Naive B cell (primary cell): ENCODE results near the gene CD99. TPM values are rescaled to one million over a fixed set of nuclear protein-coding genes. Genes with fewer than 3 reads are reported as not detected.
"Not testable (repeated sequence)": the region's sequence is repeated elsewhere in the genome, so short reads cannot be mapped to it uniquely, and the experiment has no call there.

ENCODE experiments used
- ATAC-seq, 2 donors: fragments of 150-1000 bp; cut with Tn5 transposase; 2 replicates each; pipeline ENCODE4 v1.10.0; 2021; ENCODE audit warnings: low read depth in 2 of 2, mild to moderate bottlenecking in 2 of 2, moderate library complexity in 2 of 2
- DNase-seq: peaks from one replicate; pipeline ENCODE4 v3.0.0; 2022
- H3K27ac Mint-ChIP-seq, 6 donors: one replicate each; pipeline ENCODE4 v1.8.0; 2020 to 2022; ENCODE audit warnings: mild to moderate bottlenecking in 6 of 6, mixed read lengths in 6 of 6, moderate library complexity in 5 of 6, inconsistent platforms in 2 of 6
- H3K27me3 Mint-ChIP-seq, 3 donors: one replicate each; pipeline ENCODE4 v1.8.0; 2021 to 2022; ENCODE audit warnings: mixed read lengths in 3 of 3, mild to moderate bottlenecking in 1 of 3
- H3K36me3 Mint-ChIP-seq, 2 donors: one replicate each; pipeline ENCODE4 v1.8.0; 2020 to 2022; ENCODE audit warnings: mixed read lengths in 2 of 2, inconsistent platforms in 1 of 2, mild to moderate bottlenecking in 1 of 2
- H3K4me1 Mint-ChIP-seq, 3 donors: one replicate each; pipeline ENCODE4 v1.8.0; 2020 to 2022; ENCODE audit warnings: mixed read lengths in 3 of 3, inconsistent platforms in 1 of 3, mild to moderate bottlenecking in 1 of 3, moderate library complexity in 1 of 3
- H3K4me3 Mint-ChIP-seq, 8 donors: one replicate each; pipeline ENCODE4 v1.8.0; 2020 to 2022; ENCODE audit warnings: mild to moderate bottlenecking in 8 of 8, mixed read lengths in 8 of 8, moderate library complexity in 8 of 8, inconsistent platforms in 2 of 8
- H3K9me3 Mint-ChIP-seq, 7 donors: one replicate each; pipeline ENCODE4 v1.8.0; 2020 to 2022; ENCODE audit warnings: mixed read lengths in 7 of 7, mild to moderate bottlenecking in 5 of 7, inconsistent platforms in 2 of 7, moderate library complexity in 1 of 7
- polyA plus RNA-seq, 6 donors: library from polyadenylated mRNA; unstranded; fragments of 300-500 nt; fragmentation: Illumina TruSeq; gene quantifications; one replicate each; pipeline ENCODE4 v1.2.3, GENCODE V29; 2021; ENCODE audit warnings: low read depth in 6 of 6

The CD99 gene
- polyA plus RNA-seq, 6 donors from 2014 or later, result 85.3 to 132 (median 119) TPM

GRCh38 chrX:2658585-2659292 is 32.4 kb upstream of the CD99 start:
- no peaks in the 10 kb centered on the region for H3K9me3 Mint-ChIP-seq
- H3K27me3 Mint-ChIP-seq, result no peaks in the 10 kb centered on the region
- H3K36me3 Mint-ChIP-seq, result no peaks in the 10 kb centered on the region
- DNase-seq (no peak), ATAC-seq (no peak)
- H3K4me1 Mint-ChIP-seq, result peaks cover 7 to 11% (median 9%) of the 10 kb centered on the region in 3 donors
- H3K27ac Mint-ChIP-seq, result peak overlapping the region in 1 of 6 donors; percentile 60
- no peak overlapping the region for H3K4me3 Mint-ChIP-seq

DNA sequence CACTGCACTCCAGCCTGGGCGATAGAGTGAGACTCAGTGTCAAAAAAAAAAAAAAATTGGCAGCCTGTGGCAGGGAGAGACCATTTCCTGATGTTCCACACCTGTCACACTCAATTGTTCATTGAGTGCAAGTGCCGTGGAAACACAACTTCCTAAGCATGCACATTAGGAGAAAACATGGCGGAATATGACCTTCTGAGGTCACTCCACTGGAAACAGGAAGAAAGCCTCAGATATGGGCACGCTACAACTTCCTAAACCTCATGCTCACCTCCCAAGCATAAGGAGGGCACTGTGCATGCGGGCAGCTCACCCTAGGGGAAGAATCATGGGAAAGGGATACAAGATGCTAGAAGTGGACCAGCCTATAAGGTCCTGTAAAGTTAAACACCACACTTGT is 28.5 kb upstream of the CD99 start:
- Mint-ChIP-seq H3K27me3 (no peaks in the 10 kb centered on the region), H3K36me3 (no peaks in the 10 kb centered on the region)
- ATAC-seq, result no peak

GRCh38 chrX:2664502-2664901 is 26.6 kb upstream of the CD99 start:
- ATAC-seq (no peak), DNase-seq (no peak)
- Mint-ChIP-seq H3K4me1 (peaks cover 2 to 12% (median 8%) of the 10 kb centered on the region in 3 donors), H3K9me3 (no peaks in the 10 kb centered on the region), H3K27me3 (no peaks in the 10 kb centered on the region), H3K36me3 (no peaks in the 10 kb centered on the region), H3K27ac (no peak overlapping the region), H3K4me3 (no peak overlapping the region)

More for the DNA sequence above, 28.5 kb upstream of the CD99 start:
- DNase-seq, result no peak
- Mint-ChIP-seq H3K9me3 (no peaks in the 10 kb centered on the region), H3K4me3 (no peak overlapping the region), H3K27ac (no peak overlapping the region), H3K4me1 (peaks cover 7 to 18% (median 8%) of the 10 kb centered on the region in 3 donors)

DNA sequence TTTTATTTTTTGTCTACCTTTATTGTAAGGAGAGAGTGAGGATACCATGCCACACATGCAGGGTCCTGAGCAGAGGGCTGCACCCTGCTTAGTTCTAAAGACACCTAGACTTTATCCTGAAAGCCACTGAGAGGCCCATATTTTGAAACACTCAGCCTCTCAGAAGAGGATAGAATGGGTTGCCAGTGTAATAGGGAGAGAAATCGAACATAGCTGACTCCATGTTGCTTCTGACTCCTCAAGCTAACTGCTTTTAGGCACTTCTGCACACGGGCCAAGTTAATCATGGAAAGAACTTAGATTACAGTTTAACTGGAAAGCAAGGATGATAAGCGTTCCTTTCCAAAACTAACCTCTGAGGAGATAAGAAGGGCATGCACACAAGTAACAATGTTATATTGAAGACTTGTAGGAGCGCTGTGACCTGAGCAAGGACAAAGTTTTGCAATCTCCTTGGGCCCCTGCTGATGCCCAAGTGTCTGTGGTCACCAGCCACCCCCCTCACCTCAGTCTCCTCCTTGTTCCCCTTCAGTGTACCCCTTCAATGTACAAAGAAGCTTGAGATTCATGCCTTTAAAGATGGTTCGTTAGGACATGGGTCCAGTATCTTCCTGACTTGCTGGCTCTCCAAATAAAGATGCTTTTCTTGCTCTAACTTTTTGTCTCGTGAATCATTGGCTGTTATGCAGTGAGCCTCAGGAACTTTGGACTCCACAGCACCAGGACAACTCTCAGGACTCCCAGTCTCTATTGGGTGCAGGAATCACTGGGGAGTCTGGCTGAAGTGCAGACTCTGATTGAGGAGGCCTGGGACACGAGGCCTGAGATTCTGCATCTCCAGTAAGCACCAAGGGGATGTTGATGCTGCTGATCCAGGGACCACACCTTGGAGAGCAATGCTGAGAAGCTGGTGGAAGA is 25.4 kb upstream of the CD99 start:
- H3K27me3 Mint-ChIP-seq, result no peaks in the 10 kb centered on the region
- H3K4me1 Mint-ChIP-seq, result peaks cover 0 to 12% (median 4%) of the 10 kb centered on the region in 3 donors
- H3K27ac Mint-ChIP-seq, result peak overlapping the region in 1 of 6 donors; percentile 25
- no peaks in the 10 kb centered on the region for H3K9me3 Mint-ChIP-seq
- no peak for ATAC-seq
- H3K4me3 Mint-ChIP-seq, result no peak overlapping the region
- H3K36me3 Mint-ChIP-seq, result no peaks in the 10 kb centered on the region
- DNase-seq, result no peak

DNA sequence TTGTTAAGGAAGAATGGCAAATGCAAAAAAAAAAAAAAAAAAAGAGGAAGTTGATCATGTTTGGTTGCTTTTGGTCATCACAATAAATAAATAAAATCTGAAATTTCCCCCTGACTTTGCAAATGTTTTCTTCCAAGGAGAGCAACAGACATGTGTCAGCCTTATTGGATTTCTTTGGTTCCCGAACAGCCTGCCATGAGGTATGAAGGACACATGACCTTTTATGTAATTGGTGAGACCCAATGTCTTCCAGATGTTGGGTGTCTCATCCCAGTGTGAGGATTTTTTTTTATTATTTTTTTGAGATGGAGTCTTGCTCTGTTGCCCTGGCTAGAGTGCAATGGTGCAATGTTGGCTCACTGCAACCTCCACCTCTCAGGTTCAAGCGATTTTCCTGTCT is 24.6 kb upstream of the CD99 start:
- no peak for DNase-seq
- Mint-ChIP-seq H3K27me3 (no peaks in the 10 kb centered on the region), H3K36me3 (no peaks in the 10 kb centered on the region), H3K9me3 (no peaks in the 10 kb centered on the region), H3K27ac (no peak overlapping the region), H3K4me3 (no peak overlapping the region), H3K4me1 (peaks cover 0 to 12% (median 4%) of the 10 kb centered on the region in 3 donors)
- ATAC-seq, result no peak

DNA sequence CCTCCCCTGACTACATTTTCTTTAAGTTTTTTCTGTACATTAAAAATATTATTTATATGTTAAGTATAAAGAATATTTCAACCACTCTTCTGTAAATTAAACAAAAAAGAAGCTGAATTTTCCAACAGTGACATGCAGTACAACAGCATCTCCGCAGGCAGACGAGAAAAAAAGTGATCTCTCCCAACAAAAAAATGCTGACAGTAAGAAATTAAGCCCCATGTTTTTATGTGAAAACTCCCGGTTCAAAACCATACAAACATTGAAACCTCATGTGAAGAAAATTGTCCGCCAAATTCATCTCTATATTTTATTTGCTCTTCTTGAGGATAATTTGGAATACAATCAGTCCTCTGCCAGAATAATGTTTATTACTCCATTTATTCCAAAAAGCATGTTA is 20.1 kb upstream of the CD99 start:
- Mint-ChIP-seq H3K27me3 (no peaks in the 10 kb centered on the region), H3K36me3 (peaks cover 0 to 7% of the 10 kb centered on the region in 2 donors), H3K4me1 (peaks cover 0 to 3% (median 2%) of the 10 kb centered on the region in 3 donors), H3K9me3 (peaks cover 0 to 4% (median 0%) of the 10 kb centered on the region in 7 donors), H3K27ac (no peak overlapping the region), H3K4me3 (no peak overlapping the region)
- DNase-seq, result no peak
- ATAC-seq, result no peak

DNA sequence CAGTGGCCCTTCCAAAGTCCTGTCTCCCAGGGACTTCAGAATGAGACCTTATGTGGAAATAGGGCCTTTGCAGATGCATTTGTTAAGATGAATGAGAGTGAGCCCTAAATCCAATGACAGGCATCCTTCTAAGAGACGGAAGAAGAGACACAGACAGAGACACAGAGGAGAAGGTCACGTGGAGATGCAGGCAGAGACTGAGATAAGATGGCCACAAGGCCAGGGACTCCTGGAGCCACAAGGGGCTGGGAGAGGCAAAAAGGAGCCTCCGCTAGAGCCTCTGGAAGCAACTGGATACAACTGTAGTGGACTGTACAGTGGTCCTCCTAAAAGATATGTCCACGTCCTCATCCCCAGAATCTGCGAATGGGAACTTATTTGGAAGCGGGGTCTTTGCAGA is 19.0 kb upstream of the CD99 start:
- no peak for DNase-seq
- no peak for ATAC-seq
- no peak overlapping the region for H3K27ac Mint-ChIP-seq
- peaks cover 0 to 7% of the 10 kb centered on the region in 2 donors for H3K36me3 Mint-ChIP-seq
- H3K9me3 Mint-ChIP-seq, result peaks cover 0 to 4% (median 0%) of the 10 kb centered on the region in 7 donors
- H3K4me1 Mint-ChIP-seq, result no peaks in the 10 kb centered on the region
- no peak overlapping the region for H3K4me3 Mint-ChIP-seq
- H3K27me3 Mint-ChIP-seq, result no peaks in the 10 kb centered on the region

DNA sequence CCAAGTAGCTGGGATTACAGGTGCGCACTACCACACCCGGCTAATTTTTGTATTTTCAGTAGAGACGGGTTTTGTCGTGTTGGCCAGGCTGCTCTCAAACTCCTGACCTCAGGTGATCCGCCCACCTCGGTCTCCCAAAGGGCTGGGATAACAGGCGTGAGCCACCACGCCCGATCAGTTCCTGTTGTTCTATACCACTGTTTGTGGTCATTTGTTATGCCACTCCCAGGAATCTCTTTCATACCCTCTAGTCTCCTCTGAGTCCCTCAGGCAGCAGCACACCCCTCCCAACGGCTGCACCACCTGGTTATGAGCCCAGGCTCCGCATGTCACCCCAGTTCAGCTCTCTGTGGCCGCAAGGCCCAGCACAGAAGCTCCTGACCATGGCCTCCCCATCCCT is 17.5 kb upstream of the CD99 start:
- Mint-ChIP-seq H3K27me3 (no peaks in the 10 kb centered on the region), H3K36me3 (peaks cover 0 to 7% of the 10 kb centered on the region in 2 donors), H3K4me1 (no peaks in the 10 kb centered on the region), H3K4me3 (no peak overlapping the region), H3K9me3 (peaks cover 0 to 4% (median 0%) of the 10 kb centered on the region in 7 donors), H3K27ac (peak overlapping the region in 1 of 6 donors; percentile 55)
- ATAC-seq (no peak), DNase-seq (no peak)

DNA sequence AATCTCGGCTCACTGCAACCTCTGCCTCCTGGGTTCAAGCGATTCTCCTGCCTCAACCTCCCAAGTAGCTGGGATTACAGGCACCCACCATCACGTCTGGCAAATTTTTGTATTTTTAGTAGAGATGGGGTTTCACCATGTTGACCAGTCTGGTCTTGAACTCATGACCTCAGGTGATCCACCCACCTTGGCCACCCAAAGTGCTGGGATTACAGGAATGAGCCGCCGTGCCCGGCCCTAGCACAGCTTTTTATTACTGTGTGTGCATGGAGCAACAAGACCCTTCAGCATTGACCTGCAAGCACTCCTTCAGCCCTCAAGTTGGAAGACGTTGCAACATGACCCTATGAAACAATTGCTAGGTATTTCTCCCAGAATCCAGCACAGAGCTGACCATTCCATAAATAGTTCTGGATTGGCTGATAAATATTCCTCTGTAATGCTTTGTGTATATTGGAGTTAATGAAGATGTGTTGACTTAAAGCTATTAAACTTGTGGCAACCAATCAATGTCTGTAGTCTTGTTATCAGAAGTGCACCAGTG is 15.4 kb upstream of the CD99 start:
- H3K9me3 Mint-ChIP-seq, H3K4me1 Mint-ChIP-seq, ATAC-seq, H3K4me3 Mint-ChIP-seq, H3K27ac Mint-ChIP-seq, DNase-seq, H3K27me3 Mint-ChIP-seq: not testable (repeated sequence)
- peaks cover 0 to 14% of the 10 kb centered on the region in 2 donors for H3K36me3 Mint-ChIP-seq

DNA sequence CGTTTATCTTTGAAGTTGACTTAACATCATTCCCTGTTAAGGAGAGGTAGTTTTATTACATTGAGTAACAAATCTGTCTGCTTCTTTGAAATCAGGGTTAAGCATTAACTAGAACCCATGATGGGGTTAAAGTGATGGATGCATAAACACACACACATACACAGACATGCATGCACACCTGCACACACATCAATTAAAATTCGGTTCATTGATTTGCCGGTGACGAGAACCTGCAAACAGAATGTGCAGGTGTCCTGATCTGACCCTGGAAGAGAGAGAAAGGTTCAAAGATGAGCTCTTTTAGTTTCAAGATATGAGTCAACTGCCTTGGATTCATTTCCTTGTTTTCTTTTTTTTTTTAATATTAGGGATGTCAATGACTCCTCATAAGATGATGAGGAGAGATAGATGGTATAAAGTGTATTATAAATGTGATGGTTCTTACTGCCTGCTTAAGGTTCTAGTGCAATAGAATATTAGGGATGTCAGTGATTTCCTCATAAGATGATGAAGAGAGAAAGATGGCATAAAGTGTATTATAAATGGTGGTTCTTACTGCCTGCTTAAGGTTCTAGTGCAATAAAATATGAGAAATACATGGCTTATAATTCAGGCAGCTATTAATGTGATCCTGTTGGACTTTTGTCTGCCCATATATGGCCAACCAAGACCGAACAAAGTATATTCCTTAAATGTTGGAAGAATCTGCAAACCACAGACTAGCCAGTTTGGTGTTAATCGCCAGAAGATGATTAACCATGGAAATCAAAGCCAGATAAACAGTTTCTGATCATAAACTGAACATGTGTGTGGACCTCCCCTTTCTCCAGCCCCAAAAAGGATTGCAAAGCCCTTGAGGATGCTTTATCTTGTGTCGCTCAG is 14.1 kb upstream of the CD99 start:
- no peaks in the 10 kb centered on the region for H3K27me3 Mint-ChIP-seq
- peaks cover 0 to 4% (median 0%) of the 10 kb centered on the region in 7 donors for H3K9me3 Mint-ChIP-seq
- peak overlapping the region in 1 of 6 donors; percentile 46 for H3K27ac Mint-ChIP-seq
- H3K36me3 Mint-ChIP-seq, result peaks cover 0 to 19% of the 10 kb centered on the region in 2 donors
- no peak overlapping the region for H3K4me3 Mint-ChIP-seq
- DNase-seq, result no peak
- ATAC-seq, result no peak
- no peaks in the 10 kb centered on the region for H3K4me1 Mint-ChIP-seq

DNA sequence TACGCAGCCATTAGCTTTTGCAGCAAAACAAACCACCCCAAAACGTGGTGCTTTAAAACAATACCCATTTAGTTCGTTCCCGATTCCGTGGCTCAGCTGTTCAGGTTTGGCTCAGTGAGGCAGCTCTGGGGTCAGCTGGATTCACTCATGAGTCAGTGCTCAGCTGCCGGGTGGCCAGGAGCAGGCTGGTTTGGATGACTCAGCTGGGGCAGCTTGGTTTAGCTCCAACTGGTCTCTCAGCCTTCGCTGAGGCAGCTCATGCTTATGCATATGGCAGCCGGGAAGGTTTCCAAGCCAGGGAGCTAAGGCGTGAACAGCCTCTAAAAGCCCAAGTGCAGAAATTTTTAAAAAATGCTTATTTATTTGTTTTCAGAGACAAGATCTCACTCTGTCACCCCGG is 13.3 kb upstream of the CD99 start:
- Mint-ChIP-seq H3K4me1 (no peaks in the 10 kb centered on the region), H3K9me3 (peaks cover 0 to 4% (median 0%) of the 10 kb centered on the region in 7 donors), H3K27me3 (no peaks in the 10 kb centered on the region), H3K27ac (no peak overlapping the region), H3K36me3 (peaks cover 0 to 18% of the 10 kb centered on the region in 2 donors), H3K4me3 (no peak overlapping the region)
- DNase-seq (no peak), ATAC-seq (no peak)

DNA sequence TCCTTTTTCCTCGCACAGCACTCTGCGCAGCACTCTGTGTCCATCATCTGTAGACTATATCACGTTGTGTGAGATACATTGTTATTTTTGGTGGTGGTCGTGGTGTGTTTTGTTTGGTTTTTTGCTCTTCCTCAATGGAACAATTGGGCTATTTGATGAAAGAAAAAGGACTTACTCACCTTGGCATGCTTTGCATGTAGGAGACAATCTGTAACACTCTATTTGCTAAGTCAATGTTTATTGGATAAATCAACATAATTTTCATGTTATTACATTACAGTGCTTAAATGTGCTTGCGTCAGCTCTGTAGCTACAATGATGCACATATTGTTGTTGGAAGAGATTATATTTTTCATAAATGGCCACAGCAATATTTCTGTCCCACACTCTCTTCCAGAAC is 12.5 kb upstream of the CD99 start:
- DNase-seq (no peak), ATAC-seq (no peak)
- H3K36me3 Mint-ChIP-seq, result peaks cover 0 to 12% of the 10 kb centered on the region in 2 donors
- peak overlapping the region in 1 of 8 donors; percentile 77 for H3K4me3 Mint-ChIP-seq
- H3K4me1 Mint-ChIP-seq, result no peaks in the 10 kb centered on the region
- H3K27me3 Mint-ChIP-seq, result no peaks in the 10 kb centered on the region
- H3K27ac Mint-ChIP-seq, result peak overlapping the region in 1 of 6 donors; percentile 60
- peaks cover 0 to 4% (median 0%) of the 10 kb centered on the region in 7 donors for H3K9me3 Mint-ChIP-seq
